HG02798 (cell line): ENCODE measurements around the gene COL1A1.

Source experiments
- ATAC-seq: cut with Tn5 transposase; IDR thresholded peaks from one replicate; pipeline ENCODE4 v1.9.1; 2021; ENCODE audit warnings: mild to moderate bottlenecking; ENCODE audit not compliant: unreplicated experiment, poor library complexity

COL1A1 gene

GRCh38 chr17:50203086-50203485, 1.7 kb upstream of the COL1A1 start:
- no peak for ATAC-seq

GRCh38 chr17:50200457-50201275, 765 bp downstream of the COL1A1 start:
- ATAC-seq: peak; percentile 72

GRCh38 chr17:50199803-50200456, 1.5 kb downstream of the COL1A1 start:
- peak; percentile 40 for ATAC-seq

- ATAC-seq: no peak
Observed at GRCh38 chr17:50199211-50199802, 2.1 kb downstream of the COL1A1 start.

GRCh38 chr17:50198026-50198669, 3.3 kb downstream of the COL1A1 start:
- no peak for ATAC-seq

- ATAC-seq: no peak
Observed at GRCh38 chr17:50196826-50197225, 4.6 kb downstream of the COL1A1 start.

- ATAC-seq: no peak
Observed at GRCh38 chr17:50196036-50196435, 5.4 kb downstream of the COL1A1 start.

GRCh38 chr17:50194934-50195865, 6.2 kb downstream of the COL1A1 start:
- no peak for ATAC-seq

- ATAC-seq: no peak
Observed at GRCh38 chr17:50194140-50194933, 7.1 kb downstream of the COL1A1 start.

GRCh38 chr17:50192618-50193291, 8.7 kb downstream of the COL1A1 start:
- no peak for ATAC-seq

GRCh38 chr17:50192144-50192617, 9.2 kb downstream of the COL1A1 start:
- ATAC-seq: no peak

- no peak for ATAC-seq
Observed at GRCh38 chr17:50191359-50192143, 9.9 kb downstream of the COL1A1 start.

- ATAC-seq: no peak
Observed at GRCh38 chr17:50190603-50191358, 10.7 kb downstream of the COL1A1 start.

GRCh38 chr17:50190293-50190602, 11.2 kb downstream of the COL1A1 start:
- no peak for ATAC-seq

- no peak for ATAC-seq
Observed at GRCh38 chr17:50189550-50190292, 11.7 kb downstream of the COL1A1 start.

GRCh38 chr17:50188921-50189549, 12.4 kb downstream of the COL1A1 start:
- ATAC-seq: no peak
